Hematopoietic multipotent progenitor cell treated with erythropoietin and hydrocortisone succinate and interleukin-3 and kit ligand, for 17 days (in vitro differentiated cells): ENCODE results near the gene ACSL6.

Source experiments
- DNase-seq: peaks from one replicate; pipeline ENCODE4 v3.0.0-alpha.2; 2015; ENCODE audit warnings: low spot score

ACSL6 gene

GRCh38 chr5:132016721-132017250 is 5.3 kb upstream of the ACSL6 start:
- DNase-seq: no peak

DNA sequence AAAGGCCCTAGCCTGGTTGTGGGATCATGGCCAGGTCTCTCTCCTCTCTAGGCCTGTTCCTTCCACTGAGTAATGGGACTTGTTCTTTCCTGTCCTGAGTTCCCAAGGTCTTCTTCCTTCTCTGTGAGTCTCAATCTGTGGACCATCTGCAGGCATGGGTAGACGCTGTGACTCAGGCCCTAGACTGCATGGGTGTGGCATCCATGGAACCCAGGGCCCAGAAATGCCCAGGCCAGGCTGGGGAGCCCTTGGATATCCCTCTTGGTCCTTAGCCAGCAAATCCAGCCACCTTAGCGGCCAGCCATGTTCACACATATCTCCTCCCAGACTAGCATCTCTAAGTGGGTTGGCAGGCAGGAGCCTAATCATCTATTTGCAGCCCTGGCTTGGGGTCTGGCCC is 2.3 kb upstream of the ACSL6 start:
- DNase-seq: no peak

DNA sequence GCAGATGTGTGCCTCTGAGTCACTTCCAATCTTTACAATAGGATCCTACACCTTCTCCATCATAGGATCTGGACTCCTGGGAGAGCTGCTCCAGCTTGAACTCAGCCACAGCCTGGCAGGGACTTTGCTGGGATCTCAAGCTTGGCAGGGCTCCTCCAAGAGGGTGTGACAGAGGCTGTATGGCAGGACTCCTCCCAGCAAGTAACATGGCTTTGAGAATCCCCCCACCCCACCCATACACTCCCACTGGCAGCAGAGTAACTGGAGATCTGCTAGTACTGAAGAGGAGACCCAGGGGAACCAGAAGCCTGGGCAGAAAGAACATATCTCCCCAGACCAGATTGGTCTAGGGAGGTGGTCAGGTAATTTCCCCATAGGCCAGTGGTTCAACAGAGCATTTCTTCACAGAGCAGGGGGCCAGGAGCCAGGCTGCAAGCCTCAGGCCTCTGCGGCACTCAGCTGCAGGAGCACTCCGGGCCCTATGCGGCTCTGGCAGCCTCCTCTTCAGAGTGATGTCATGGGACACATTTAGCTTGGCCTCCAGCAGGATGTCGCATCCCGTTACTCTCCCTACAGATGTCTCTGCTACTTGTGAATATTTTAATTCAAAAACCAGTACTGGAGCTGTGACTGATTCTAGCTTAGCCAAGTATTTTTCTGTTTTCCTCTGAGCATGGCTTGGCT is 1.7 kb upstream of the ACSL6 start:
- no peak for DNase-seq

DNA sequence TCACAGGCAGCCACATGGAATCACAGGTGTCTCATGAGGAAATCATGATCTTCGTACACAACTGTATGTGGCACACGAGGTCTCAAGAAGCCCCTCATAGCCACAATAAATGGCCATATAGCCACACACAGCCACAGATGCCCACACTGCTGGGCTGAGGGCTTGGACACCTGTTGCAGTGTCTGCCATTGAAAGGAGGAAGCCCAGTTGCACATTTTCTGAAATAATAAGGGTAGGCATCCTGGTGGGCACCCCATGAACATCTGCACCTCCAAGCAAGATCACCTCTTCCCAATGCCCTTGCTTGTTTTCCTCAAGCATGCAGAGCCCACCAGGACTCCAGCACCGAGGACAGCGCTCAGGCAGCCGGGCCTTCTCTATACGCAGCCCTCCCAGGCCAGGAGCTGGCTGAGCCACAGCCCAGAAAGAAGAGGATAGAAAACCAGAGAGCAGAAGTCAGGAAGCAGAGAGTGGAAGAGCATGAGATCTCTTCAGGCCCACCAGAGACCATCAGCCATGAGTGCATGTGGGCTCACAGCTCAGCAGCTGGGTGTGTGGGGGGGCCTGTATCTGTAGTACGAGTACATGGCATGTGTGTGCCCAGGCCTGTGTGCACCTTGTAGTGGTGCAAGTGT is 1.0 kb upstream of the ACSL6 start:
- DNase-seq: no peak

- no peak for DNase-seq
Measured at GRCh38 chr5:132010989-132011621, 353 bp downstream of the ACSL6 start.

- DNase-seq: no peak
Measured at GRCh38 chr5:132010645-132010988, 841 bp downstream of the ACSL6 start.

DNA sequence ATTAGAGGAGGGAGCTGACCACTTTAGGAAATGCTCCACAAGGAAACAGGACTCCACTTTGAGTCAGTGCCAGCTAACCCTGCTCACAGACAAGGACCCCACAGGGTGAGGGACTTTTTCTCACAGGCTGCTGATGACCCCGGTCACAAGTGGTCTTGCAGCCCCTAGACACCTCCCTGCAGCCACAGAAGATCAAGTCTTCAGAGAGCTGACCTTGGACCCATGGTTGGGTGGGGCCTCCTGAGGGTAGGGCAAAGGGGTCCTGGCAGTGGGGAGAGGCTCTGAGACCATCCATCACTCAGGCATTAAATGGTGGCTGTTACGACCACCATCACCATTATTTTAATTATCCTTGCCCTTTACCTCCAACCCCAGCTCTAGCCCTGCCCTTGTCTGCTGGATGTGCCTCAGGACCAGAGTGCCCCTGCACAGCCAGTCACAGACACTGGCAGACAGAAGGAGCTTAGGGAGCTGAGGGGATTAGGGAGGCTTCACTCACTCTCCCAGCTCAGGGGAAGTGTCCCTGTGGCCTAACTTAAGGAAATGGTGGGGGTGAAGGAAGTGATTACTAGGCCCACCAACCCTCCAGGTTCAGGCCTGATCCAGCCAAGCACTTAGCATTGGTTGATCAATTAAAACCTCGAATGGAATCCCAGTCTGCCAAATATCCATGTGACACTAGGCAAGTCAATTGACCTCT is 1.6 kb downstream of the ACSL6 start:
- no peak for DNase-seq

GRCh38 chr5:132008961-132009680 is 2.3 kb downstream of the ACSL6 start:
- DNase-seq: no peak

GRCh38 chr5:132008163-132008473 is 3.3 kb downstream of the ACSL6 start:
- no peak for DNase-seq

DNA sequence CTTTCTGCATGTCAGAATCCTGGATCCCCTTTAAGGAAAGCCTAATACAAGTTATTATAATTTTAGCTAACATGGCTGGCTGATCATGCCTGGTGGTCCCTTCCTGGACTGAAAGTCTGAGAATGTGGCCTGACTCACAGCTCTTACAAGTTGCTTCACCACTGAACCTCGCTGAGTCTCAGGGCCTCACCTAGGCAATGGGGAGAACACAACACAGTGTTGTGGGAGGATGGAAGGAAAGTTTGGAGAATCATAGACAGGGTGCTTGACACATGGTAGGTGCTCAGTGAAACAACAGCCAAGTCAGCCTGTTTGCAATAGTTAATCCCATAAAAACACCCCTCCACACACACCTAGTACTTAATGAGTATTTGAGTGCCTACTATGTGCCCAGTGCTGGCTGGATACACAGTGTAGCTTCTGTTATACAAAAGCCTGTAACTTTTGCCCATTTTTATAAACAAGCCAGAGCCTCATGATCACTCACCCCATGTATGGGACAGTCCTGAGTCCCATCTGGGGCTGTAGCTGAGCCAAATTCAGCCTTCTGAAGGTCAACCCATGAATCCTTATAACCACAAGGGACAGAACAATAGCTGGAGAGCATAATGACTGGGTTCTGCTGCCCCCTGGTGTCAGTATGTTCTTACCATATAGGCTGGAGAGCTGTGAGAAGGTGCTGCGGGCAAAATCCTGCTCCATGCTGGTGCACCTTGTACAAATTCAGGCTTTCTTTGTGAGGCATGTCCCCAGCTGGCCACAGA is 3.9 kb downstream of the ACSL6 start:
- peak; percentile 88 for DNase-seq

- DNase-seq: no peak
Measured at GRCh38 chr5:132006331-132007120, 4.9 kb downstream of the ACSL6 start.

- DNase-seq: no peak
Measured at GRCh38 chr5:132005591-132005990, 5.9 kb downstream of the ACSL6 start.

- DNase-seq: no peak
Measured at GRCh38 chr5:132003982-132004381, 7.5 kb downstream of the ACSL6 start.

- no peak for DNase-seq
Measured at GRCh38 chr5:132003170-132003744, 8.2 kb downstream of the ACSL6 start.

DNA sequence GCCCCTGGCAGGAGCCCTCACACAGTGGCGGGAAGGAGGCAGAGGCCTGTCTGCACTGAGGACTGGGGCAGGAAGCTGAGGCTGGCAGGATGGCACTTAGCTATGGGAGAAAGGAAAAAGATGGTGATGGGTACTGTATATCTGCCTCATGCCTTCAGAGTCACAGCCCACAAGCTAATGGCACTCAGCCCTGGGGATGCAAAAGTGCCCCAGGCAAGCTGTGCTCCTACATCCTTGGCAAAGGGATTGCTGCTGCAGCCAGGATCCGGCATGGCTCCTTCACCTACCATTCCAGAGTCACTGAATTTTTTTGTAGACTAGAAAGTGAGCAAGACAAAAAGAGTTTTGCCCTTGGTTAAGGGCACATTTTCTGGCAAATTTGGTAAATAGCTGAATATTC is 8.7 kb downstream of the ACSL6 start:
- no peak for DNase-seq

DNA sequence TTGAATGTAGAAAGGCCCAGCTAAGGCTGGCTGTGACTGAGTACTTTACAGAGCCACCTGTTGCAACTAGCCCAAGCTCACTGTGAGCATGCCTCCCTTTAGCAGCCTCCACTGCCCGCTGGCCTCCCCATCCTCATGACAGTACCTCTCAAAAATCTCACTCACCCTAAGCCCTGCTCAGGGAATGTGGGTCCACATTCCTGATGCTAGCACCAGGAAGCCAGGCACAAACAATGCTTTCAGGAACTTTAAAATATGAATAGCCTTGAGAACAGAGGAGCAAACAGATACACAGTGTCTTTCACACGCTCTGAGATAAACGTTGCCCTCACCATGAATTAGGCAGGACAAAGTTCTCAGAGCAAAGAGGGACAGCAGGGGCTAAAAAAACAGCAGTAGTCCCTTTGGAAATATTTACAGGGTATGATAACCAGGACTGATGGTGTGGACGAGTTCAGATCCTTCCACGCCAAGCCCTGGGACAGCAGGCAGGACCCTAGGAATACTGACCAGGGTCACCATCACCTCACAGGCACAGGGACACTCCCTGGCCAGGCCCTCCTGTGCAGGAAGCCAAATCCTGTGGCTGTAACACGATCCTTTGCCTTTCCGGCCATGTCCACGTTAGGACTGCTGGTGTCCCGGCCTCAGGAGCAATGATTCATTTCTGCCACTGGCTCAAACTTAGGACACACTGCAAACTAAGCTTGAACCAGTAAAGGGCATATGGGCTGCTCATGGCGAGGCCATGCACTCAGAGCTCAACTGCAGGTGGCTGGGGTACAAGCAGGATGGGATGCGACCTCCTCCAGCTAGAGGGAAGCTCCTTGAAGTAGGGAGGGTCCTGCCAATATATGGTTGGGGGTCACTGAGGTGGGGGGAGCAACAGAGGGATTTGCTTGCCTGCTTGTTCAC is 9.6 kb downstream of the ACSL6 start:
- no peak for DNase-seq

DNA sequence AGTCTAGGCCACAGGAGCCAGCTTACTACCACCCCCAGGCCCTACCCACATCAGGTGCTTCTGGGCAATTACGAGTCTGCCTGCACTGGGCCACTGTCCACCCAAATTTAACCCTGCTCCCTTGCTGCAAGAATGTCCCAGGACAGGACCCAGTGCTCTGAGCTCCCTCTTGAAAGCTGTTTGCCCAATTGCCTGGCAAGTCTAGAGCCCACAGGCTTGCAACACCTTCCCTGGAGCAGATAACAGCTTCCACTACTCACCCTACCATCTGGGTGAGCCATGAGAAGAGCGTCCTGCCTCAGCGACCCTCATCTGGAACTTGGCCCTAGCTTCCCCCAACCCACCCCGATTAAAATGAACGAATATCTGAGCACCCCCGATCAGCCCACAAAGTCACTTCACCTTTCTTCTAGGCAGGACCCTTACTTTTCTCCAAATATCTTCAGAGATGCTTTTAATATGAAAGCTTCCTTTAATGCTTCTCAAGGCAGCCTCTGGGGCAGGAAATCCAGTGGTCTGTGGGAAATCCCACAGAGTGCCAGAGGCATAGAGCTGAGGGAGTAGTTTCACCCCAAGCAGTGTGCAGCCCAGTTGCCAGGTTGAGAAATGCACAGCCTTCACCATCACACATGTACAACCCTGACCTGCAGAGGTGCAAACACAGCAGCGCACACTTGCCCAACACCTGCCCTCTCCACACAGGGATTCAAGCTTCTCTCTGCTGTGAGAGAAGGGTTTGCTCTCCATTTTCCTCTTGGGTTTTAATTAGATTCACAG is 10.6 kb downstream of the ACSL6 start:
- DNase-seq: peak; percentile 39

- DNase-seq: no peak
Measured at GRCh38 chr5:132000241-132000490, 11.3 kb downstream of the ACSL6 start.
